ENCODE data around the gene DYSF. TPM values are rescaled to one million over a fixed set of nuclear protein-coding genes. Genes with fewer than 3 reads are reported as not detected.
A peak's percentile ranks its signal among the peaks of the same experiment; 100 is the strongest.

The DYSF gene
- total RNA-seq, 3 donors from 2014 or later, result 2.0 to 19.4 (median 6.8) TPM

DNA sequence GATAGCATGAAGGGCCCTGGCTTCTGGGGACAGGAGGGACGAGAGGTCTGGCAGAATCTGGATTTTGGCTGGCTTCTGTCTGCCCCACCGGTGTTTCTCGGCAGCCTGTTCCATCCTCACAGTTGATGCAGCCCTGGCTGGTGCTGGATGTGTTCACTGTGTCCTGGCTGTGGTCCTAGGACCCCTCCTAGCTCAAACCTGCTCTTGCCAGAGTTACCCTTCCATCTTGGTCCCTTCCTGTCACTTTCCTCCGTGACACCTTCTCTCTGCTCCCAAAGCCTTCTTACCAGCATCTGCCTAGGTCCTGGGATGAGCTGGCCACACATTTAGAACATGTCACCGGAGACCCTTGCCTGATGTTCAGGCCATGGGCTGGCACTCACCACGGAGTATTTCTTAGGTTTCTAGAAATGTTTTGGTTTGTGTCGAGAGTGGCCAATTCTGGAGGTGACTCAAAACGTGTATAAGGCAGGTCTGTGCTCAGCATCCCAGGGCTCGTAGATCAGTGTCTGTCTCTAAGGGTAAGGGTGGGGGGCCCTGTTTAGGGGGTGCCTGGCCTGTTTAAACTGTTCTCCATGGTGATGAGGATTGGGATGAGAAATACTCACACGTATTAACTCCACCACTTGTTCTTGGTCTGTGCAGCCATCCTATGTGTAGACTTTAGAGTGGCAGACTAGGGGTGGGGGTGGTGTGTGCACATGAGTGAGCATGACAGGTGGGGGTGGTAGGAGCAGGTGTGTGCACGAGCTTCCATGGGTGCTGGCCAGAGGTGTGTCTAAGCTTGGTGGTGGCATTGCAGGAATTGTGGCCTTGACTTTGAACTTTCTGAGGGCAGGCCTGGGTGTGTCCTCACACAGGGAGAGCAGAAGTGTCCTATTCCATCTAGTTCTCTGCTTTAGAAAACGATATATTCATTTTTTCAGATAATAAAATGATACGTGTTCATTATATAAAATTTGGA, 162.7 kb downstream of the DYSF start:
- Histone ChIP-seq H3K4me3 (no peak overlapping the region), H3K36me3 (ENCODE audit: low read depth) (no peaks in the 10 kb centered on the region), H3K9me3 (no peaks in the 10 kb centered on the region), H3K4me1 (ENCODE audit: low read depth) (no peaks in the 10 kb centered on the region)
- DNase-seq, result peak in 1 of 3 donors; percentile 4
- TF ChIP-seq, protein P1, sequence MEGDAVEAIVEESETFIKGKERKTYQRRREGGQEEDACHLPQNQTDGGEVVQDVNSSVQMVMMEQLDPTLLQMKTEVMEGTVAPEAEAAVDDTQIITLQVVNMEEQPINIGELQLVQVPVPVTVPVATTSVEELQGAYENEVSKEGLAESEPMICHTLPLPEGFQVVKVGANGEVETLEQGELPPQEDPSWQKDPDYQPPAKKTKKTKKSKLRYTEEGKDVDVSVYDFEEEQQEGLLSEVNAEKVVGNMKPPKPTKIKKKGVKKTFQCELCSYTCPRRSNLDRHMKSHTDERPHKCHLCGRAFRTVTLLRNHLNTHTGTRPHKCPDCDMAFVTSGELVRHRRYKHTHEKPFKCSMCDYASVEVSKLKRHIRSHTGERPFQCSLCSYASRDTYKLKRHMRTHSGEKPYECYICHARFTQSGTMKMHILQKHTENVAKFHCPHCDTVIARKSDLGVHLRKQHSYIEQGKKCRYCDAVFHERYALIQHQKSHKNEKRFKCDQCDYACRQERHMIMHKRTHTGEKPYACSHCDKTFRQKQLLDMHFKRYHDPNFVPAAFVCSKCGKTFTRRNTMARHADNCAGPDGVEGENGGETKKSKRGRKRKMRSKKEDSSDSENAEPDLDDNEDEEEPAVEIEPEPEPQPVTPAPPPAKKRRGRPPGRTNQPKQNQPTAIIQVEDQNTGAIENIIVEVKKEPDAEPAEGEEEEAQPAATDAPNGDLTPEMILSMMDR (IDR thresholded peaks at IDR 0.05), result no peak
- ATAC-seq, result peak; percentile 22
- intact Hi-C loops (cut with DNase I, micrococcal nuclease), result no loop called here

GRCh38 chr2:71617266-71617665, 163.9 kb downstream of the DYSF start:
- DNase-seq, result no peak
- ATAC-seq, result no peak
- Histone ChIP-seq H3K4me3 (no peak overlapping the region), H3K4me1 (ENCODE audit: low read depth) (no peaks in the 10 kb centered on the region), H3K9me3 (no peaks in the 10 kb centered on the region), H3K36me3 (ENCODE audit: low read depth) (no peaks in the 10 kb centered on the region)
- TF ChIP-seq, protein P1 (IDR thresholded peaks at IDR 0.05), result no peak
- intact Hi-C loops (cut with DNase I, micrococcal nuclease), result no loop called here

GRCh38 chr2:71618327-71619113, 165.2 kb downstream of the DYSF start:
- no peaks in the 10 kb centered on the region for H3K9me3 ChIP-seq
- no peak overlapping the region for H3K4me3 ChIP-seq
- peak; percentile 7 for ATAC-seq
- intact Hi-C loops (cut with DNase I, micrococcal nuclease), result no loop called here
- TF ChIP-seq, protein P1 (IDR thresholded peaks at IDR 0.05), result no peak
- DNase-seq, result no peak
- no peaks in the 10 kb centered on the region for H3K4me1 ChIP-seq (ENCODE audit: low read depth)
- no peaks in the 10 kb centered on the region for H3K36me3 ChIP-seq (ENCODE audit: low read depth)

DNA sequence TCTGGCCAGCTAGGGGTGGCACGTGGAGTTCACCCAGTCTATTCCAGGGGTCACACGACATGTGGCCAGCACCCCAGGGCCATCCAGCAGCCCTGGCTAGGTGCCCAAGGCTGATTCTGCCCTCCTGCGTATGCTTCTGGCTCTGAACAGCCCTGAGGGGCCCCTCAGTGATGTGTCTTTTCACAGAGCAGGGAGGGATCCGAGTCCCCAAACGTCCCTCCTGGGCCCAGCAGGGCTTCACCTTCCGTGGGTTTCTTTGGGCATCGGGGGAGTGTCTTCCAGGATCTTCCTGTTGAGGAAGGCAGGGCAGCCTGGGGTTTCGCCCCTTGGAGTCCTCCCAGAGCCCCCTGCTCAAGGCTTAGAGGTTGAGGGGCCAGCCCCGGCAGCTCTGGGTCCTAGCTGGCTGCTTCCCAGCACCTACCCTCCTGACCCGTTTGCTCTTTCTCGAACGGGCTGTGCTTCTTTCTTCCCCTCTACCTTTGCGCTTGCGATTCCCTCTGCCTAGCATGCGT, 165.9 kb downstream of the DYSF start:
- no peaks in the 10 kb centered on the region for H3K9me3 ChIP-seq
- TF ChIP-seq, protein P1 (IDR thresholded peaks at IDR 0.05), result no peak
- no peaks in the 10 kb centered on the region for H3K36me3 ChIP-seq (ENCODE audit: low read depth)
- no peaks in the 10 kb centered on the region for H3K4me1 ChIP-seq (ENCODE audit: low read depth)
- no peak for DNase-seq
- ATAC-seq, result no peak
- intact Hi-C loops (cut with DNase I, micrococcal nuclease), result no loop called here
- no peak overlapping the region for H3K4me3 ChIP-seq

- Histone ChIP-seq H3K36me3 (ENCODE audit: low read depth) (no peaks in the 10 kb centered on the region), H3K4me3 (no peak overlapping the region), H3K9me3 (no peaks in the 10 kb centered on the region), H3K4me1 (ENCODE audit: low read depth) (no peaks in the 10 kb centered on the region)
- TF ChIP-seq, protein P1 (IDR thresholded peaks at IDR 0.05), result no peak
- DNase-seq (peak in 1 of 3 donors; percentile 6), ATAC-seq (no peak)
- intact Hi-C loops (cut with DNase I, micrococcal nuclease), result no loop called here
These were observed 166.8 kb downstream of the DYSF start for GRCh38 chr2:71620116-71620515.

Measured in mucosa of descending colon (tissue), 3 donors.